Endothelial cell of coronary artery (primary cell): ENCODE results near the gene NDC80. TPM values are rescaled to one million over a fixed set of nuclear protein-coding genes. Genes with fewer than 3 reads are reported as not detected.

Experiments used
- total RNA-seq: library from RNA; depleted of rRNA; stranded (reverse); fragments of >200 nt; gene quantifications from 2 replicates; pipeline ENCODE4 v1.2.3, GENCODE V29; 2014

The NDC80 gene
- 9.8 and 30.7 TPM in 2 replicates for total RNA-seq

GRCh38 chr18:2571200-2572170 is at the start of gene NDC80, which contains the start of gene METTL4:
Gene NDC80 (plus strand): TSS chr18:2571557. CDS start chr18:2572986, 1,429 bp downstream.
Gene METTL4 (minus strand): TSS chr18:2571505. CDS start chr18:2567216, 4,289 bp downstream.

DNA sequence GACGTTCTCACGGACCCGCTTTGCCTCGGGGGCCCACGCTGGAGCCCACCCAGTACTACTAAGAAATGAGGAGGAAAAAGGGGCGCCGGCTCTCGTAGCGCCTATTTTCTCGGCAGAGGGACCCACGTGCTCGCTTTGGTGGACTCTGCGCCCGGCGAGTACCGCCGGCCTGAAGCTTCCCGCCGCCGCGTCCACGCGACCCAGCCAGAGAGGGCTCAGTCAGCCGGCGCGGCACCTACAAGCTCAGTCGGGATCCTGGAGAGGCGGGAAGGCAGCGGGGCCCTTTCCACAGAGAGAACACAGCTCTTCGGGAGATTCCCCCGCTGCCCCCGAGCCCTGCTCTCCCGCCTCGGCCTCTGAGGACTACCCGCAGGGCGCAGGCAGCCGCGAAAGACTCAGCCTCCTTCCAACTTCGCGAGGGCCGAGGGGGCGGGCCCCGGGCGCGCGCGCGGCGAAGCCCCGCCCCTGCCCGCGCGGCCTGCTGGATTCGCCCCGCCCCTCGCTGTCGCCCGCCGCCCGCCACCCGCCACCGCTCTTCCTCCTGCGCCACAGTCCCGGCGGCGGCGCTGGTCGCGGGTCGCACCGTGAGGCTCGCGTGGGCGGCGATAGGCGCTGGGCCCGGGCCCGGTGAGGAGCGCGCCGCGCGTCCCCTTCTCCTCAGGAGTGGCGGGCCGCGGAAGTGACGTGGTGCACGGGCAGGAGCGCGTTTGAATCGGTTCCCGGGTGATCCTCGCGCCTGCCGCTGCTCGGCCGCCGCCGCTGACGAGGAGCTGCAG is 84.0 kb downstream of the NDC80 start, which contains the start of gene SMCHD1:
Gene SMCHD1 (plus strand): TSS at position 549 of the 776 bp plus-strand sequence. CDS start 350 bp downstream, outside the sequence.

Other genes with a start within 250 kb of the NDC80 start
- gene METTL4, start 52 bp upstream of the NDC80 start, total RNA-seq = 7.7 and 10.0 TPM in 2 replicates
- gene SMCHD1, start 84.2 kb downstream of the NDC80 start, total RNA-seq = 56.0 and 76.1 TPM in 2 replicates